Measurements from ENCODE around the gene LIPT2. TPM values are rescaled to one million over a fixed set of nuclear protein-coding genes. Genes with fewer than 3 reads are reported as not detected.

Gene LIPT2
- total and polyA plus RNA-seq, 7 donors: 1.2 to 3.9 (median 3.2) TPM

- WGBS, 2 donors: 92 to 93% methylated on average over 2 of the region's 2 CpGs
- DNase-seq: no peak
- intact Hi-C loops (cut with DNase I): no loop called here
Observed at GRCh38 chr11:74476536-74476935, 17.0 kb downstream of the LIPT2 start.

DNA sequence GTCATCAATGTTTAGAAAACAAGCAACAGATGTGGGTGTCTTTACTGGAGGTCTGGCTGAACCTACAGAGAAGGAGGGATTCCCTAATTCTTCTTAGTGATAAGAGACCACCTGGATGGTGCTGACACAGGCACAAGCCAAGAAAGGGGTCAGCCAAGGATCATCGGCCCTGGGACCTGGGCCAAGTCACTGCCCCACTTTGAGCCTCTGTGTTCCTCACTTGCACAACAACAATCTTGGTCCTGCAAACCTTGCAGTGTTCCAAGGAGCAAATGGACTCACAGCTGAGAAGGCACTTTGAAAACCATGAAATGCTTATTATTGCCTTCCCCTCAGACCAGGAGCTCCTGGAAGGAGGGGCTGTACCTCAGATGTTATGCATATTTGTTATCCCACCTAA lies 19.2 kb downstream of the LIPT2 start:
- 31 to 63% methylated on average over 1 of the region's 1 CpG for WGBS, 2 donors
- no peaks in the 10 kb centered on the region for H3K9me3 ChIP-seq
- H3K4me1 ChIP-seq: no peaks in the 10 kb centered on the region
- DNase-seq: no peak
- intact Hi-C loops (cut with DNase I): no loop called here
- H3K27me3 ChIP-seq: no peaks in the 10 kb centered on the region
- H3K4me3 ChIP-seq: no peak overlapping the region
- TF ChIP-seq CTCF (IDR thresholded peaks at IDR 0.05): no peak
- no peak for TF ChIP-seq EP300 (IDR thresholded peaks at IDR 0.05)
- TF ChIP-seq POLR2A (IDR thresholded peaks at IDR 0.05): no peak
- no peak for TF ChIP-seq POLR2AphosphoS5 (IDR thresholded peaks at IDR 0.05)
- H3K27ac ChIP-seq: no peak overlapping the region
- no peaks in the 10 kb centered on the region for H3K36me3 ChIP-seq

More at GRCh38 chr11:74476536-74476935, 17.0 kb downstream of the LIPT2 start:
- H3K36me3 ChIP-seq: no peaks in the 10 kb centered on the region
- H3K27me3 ChIP-seq: no peaks in the 10 kb centered on the region
- TF ChIP-seq EP300 (IDR thresholded peaks at IDR 0.05) (no peak), POLR2AphosphoS5 (IDR thresholded peaks at IDR 0.05) (no peak), CTCF (IDR thresholded peaks at IDR 0.05) (no peak), POLR2A (IDR thresholded peaks at IDR 0.05) (no peak)
- no peaks in the 10 kb centered on the region for H3K9me3 ChIP-seq
- H3K4me3 ChIP-seq: no peak overlapping the region
- H3K4me1 ChIP-seq: no peaks in the 10 kb centered on the region
- no peak overlapping the region for H3K27ac ChIP-seq

DNA sequence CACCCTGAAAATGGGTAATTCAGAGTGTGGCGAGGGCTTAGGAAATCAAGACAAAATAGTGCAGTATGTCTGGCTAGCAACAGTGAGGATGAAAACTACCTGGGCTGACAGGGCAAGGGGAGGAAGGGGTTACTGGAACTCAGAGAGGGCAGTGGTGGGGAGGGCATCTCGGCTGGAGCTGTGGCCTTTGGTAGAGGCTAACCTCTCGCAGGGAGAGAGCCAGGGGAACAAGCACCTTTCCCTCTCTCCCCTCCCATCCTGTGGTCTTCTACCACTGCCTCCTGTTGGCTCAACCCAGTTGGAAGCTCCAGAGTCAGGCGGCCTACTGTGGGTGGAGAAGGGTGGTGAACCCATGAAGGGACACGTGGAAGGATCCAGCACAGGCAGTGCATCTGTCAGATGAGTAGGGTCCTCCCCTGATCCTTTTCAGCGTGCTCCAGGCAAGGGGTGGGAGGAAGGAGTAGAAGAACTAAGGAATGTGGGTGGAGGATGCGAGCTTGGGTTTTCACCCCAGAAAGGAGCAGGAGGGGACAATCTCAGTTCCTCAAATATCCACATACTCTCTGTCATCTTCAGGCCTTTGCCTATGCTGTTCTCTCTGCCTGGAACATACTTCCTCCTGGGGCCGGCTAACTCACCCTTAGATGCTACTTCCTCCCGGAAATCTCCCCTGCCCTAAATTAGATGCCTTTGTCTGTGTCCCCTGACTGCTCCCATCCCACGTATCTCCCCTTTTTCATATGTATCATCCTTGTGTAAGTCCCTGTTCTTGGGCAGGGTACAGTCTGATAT lies 19.9 kb downstream of the LIPT2 start:
- Histone ChIP-seq H3K4me3 (no peak overlapping the region), H3K27ac (no peak overlapping the region), H3K9me3 (no peaks in the 10 kb centered on the region), H3K36me3 (no peaks in the 10 kb centered on the region), H3K27me3 (no peaks in the 10 kb centered on the region), H3K4me1 (no peaks in the 10 kb centered on the region)
- TF ChIP-seq POLR2A (IDR thresholded peaks at IDR 0.05): no peak
- TF ChIP-seq CTCF (IDR thresholded peaks at IDR 0.05): no peak
- no peak for TF ChIP-seq EP300 (IDR thresholded peaks at IDR 0.05)
- TF ChIP-seq POLR2AphosphoS5 (IDR thresholded peaks at IDR 0.05): no peak
- intact Hi-C loops (cut with DNase I): no loop called here
- 74 to 78% methylated on average over 10 of the region's 10 CpGs for WGBS, 2 donors
- DNase-seq: no peak

- 83 to 93% methylated on average over 5 of the region's 5 CpGs for WGBS, 2 donors
- no peak for TF ChIP-seq CTCF (IDR thresholded peaks at IDR 0.05)
- TF ChIP-seq POLR2AphosphoS5 (IDR thresholded peaks at IDR 0.05): no peak
- no peak for TF ChIP-seq POLR2A (IDR thresholded peaks at IDR 0.05)
- no peak for TF ChIP-seq EP300 (IDR thresholded peaks at IDR 0.05)
- H3K27ac ChIP-seq: no peak overlapping the region
- H3K4me3 ChIP-seq: no peak overlapping the region
- no peaks in the 10 kb centered on the region for H3K27me3 ChIP-seq
- H3K4me1 ChIP-seq: peaks cover 0 to 11% (median 8%) of the 10 kb centered on the region in 4 donors
- intact Hi-C loops (cut with DNase I): no loop called here
- H3K9me3 ChIP-seq: no peaks in the 10 kb centered on the region
- H3K36me3 ChIP-seq: no peaks in the 10 kb centered on the region
- DNase-seq: no peak
Observed at GRCh38 chr11:74471668-74472429, 21.7 kb downstream of the LIPT2 start.

Measured in sigmoid colon (tissue), 7 donors.